Kidney (tissue), 14 donors: ENCODE data around the gene EIF3A. TPM values are rescaled to one million over a fixed set of nuclear protein-coding genes. Genes with fewer than 3 reads are reported as not detected.

Experiments used
- DNase-seq, 5 donors: peaks; one replicate each; pipeline ENCODE4 v3.0.0-alpha.2; 2013 to 2020
- FAIRE-seq: peaks from 2 replicates; lab custom pipeline; 2012; peaks lifted over from hg19 to GRCh38; lab: Jason Lieb, UNC
- H3K27ac ChIP-seq, 2 donors: one replicate each; pipeline ENCODE4 v1.7.0; 2013; ENCODE audit warnings: low read depth in 2 of 2, low read length in 2 of 2, inconsistent platforms in 1 of 2
- H3K27me3 ChIP-seq: one replicate; pipeline ENCODE4 v1.7.1; 2013; ENCODE audit warnings: low read length, inconsistent platforms; ENCODE audit not compliant: control insufficient read depth, insufficient read depth
- H3K36me3 ChIP-seq, 3 donors: one replicate each; pipeline versions ENCODE4 v1.7.0 to v1.7.1; 2013; ENCODE audit warnings: low read length in 3 of 3, control low read depth in 1 of 3, inconsistent platforms in 1 of 3; ENCODE audit not compliant: insufficient read depth in 3 of 3, control insufficient read depth in 2 of 3
- H3K4me1 ChIP-seq, 3 donors: one replicate each; pipeline versions ENCODE4 v1.7.0 to v1.7.1; 2013; ENCODE audit warnings: low read length in 3 of 3, inconsistent platforms in 1 of 3, low read depth in 1 of 3; ENCODE audit not compliant: control insufficient read depth in 2 of 3, insufficient read depth in 2 of 3
- H3K4me3 ChIP-seq, 3 donors: one replicate each; pipeline versions ENCODE4 v1.7.0 to v1.8.1; 2013; ENCODE audit warnings: low read length in 3 of 3, control low read depth in 1 of 3, inconsistent platforms in 1 of 3
- H3K9ac ChIP-seq, 3 donors: one replicate each; pipeline versions ENCODE4 v1.7.0 to v1.7.1; 2013; ENCODE audit warnings: low read length in 3 of 3, control low read depth in 1 of 3, inconsistent platforms in 1 of 3
- H3K9me3 ChIP-seq, 3 donors: one replicate each; pipeline versions ENCODE4 v1.7.0 to v1.7.1; 2013; ENCODE audit warnings: low read length in 3 of 3, control low read depth in 1 of 3, inconsistent platforms in 1 of 3; ENCODE audit not compliant: control insufficient read depth in 2 of 3, insufficient read depth in 1 of 3
- intact Hi-C: fragments of 100-400 bp; cut with DNase I; formaldehyde crosslinking; loops from one replicate; pipeline ENCODE4 v1.11.1; 2022
- polyA plus RNA-seq: library from polyadenylated mRNA; stranded (reverse); fragments of 350-450 nt; fragmentation: Illumina TruSeq; extraction: RNeasy Lipid Tissue Mini Kit (QIAGEN cat#74804); gene quantifications from one replicate; pipeline ENCODE4 v1.2.3, GENCODE V29; 2014; ENCODE audit warnings: low read depth, low replicate concordance; ENCODE audit not compliant: insufficient read depth
- total RNA-seq: library from RNA; stranded (reverse); fragmentation: NEBNext Ultra II Directional; extraction: Animal tissue kit (Norgen Biotek cat#: 25700); gene quantifications from one replicate; pipeline ENCODE4 v1.2.1, GENCODE V29; 2021
- TF ChIP-seq, protein P1 (sequence below): IDR thresholded peaks from 3 replicates; pipeline ENCODE4 v1.5.1; 2012; ENCODE audit warnings: mild to moderate bottlenecking, moderate library complexity, borderline replicate concordance; ENCODE audit not compliant: insufficient read depth; ENCODE audit errors: extremely low read depth
- donor health status: control.
- donor health status: control.
- donor health status: control.
- donor health status: control.
- donor health status: control.
- donor health status: DM: yes; HTN: yes; CAD: no.
- donor health status: Normal renal cell carcinoma (clear cell type).

The EIF3A gene
- total and polyA plus RNA-seq, 2 donors from 2014 or later: 24.9 to 95.6 TPM

DNA sequence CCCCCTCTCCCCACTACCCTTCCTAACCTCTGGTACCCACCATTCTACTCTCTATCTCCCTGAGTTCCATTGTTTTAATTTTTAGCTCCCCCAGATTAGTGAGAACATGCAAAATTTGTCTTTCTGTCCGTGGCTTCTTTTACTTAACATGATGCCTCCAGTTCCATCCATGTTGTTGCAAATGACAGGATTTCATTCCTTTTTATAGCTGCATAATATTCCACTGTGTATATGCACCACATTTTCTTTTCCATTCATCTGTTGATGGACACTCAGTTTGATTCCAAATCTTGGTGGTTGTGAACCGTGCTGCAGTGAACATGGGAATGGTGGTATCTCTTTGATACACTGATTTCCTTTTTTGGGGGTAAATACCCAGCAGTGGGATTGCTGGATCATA, 45.3 kb upstream of the EIF3A start:
- Histone ChIP-seq H3K4me1 (no peaks in the 10 kb centered on the region), H3K27ac (no peak overlapping the region), H3K27me3 (no peaks in the 10 kb centered on the region), H3K36me3 (peaks cover 9 to 30% (median 11%) of the 10 kb centered on the region in 3 donors), H3K4me3 (no peak overlapping the region), H3K9ac (no peak overlapping the region), H3K9me3 (no peaks in the 10 kb centered on the region)
- DNase-seq (no peak), FAIRE-seq (no peak)
- intact Hi-C loops: no loop called here
- TF ChIP-seq, protein P1, sequence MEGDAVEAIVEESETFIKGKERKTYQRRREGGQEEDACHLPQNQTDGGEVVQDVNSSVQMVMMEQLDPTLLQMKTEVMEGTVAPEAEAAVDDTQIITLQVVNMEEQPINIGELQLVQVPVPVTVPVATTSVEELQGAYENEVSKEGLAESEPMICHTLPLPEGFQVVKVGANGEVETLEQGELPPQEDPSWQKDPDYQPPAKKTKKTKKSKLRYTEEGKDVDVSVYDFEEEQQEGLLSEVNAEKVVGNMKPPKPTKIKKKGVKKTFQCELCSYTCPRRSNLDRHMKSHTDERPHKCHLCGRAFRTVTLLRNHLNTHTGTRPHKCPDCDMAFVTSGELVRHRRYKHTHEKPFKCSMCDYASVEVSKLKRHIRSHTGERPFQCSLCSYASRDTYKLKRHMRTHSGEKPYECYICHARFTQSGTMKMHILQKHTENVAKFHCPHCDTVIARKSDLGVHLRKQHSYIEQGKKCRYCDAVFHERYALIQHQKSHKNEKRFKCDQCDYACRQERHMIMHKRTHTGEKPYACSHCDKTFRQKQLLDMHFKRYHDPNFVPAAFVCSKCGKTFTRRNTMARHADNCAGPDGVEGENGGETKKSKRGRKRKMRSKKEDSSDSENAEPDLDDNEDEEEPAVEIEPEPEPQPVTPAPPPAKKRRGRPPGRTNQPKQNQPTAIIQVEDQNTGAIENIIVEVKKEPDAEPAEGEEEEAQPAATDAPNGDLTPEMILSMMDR: no peak

DNA sequence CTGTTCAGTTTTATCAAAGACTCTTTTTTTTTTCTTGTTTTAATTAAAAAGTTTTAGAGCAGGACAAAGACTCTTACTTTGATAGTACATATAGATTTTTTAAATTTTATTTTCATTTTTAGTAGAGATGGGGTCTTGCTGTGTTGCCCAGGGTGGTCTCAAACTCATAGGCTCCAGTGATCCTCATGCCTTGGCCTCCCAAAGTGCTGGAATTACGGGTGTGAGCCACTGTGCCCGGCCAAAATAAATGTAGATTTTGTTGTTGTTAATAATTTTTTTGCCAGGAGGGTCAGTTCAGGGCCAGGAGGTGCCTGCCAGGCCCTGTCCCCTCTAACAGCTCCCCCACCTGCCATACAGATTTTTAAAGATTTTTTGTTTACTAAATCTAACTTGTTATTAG, 40.3 kb upstream of the EIF3A start:
- H3K4me1 ChIP-seq: no peaks in the 10 kb centered on the region
- FAIRE-seq (no peak), DNase-seq (no peak)
- no peak overlapping the region for H3K27ac ChIP-seq
- TF ChIP-seq, protein P1: no peak
- H3K27me3 ChIP-seq: no peaks in the 10 kb centered on the region
- H3K36me3 ChIP-seq: peaks cover 0 to 19% (median 1%) of the 10 kb centered on the region in 3 donors
- H3K9me3 ChIP-seq: no peaks in the 10 kb centered on the region
- H3K9ac ChIP-seq: no peak overlapping the region
- intact Hi-C loops: no loop called here
- H3K4me3 ChIP-seq: no peak overlapping the region

DNA sequence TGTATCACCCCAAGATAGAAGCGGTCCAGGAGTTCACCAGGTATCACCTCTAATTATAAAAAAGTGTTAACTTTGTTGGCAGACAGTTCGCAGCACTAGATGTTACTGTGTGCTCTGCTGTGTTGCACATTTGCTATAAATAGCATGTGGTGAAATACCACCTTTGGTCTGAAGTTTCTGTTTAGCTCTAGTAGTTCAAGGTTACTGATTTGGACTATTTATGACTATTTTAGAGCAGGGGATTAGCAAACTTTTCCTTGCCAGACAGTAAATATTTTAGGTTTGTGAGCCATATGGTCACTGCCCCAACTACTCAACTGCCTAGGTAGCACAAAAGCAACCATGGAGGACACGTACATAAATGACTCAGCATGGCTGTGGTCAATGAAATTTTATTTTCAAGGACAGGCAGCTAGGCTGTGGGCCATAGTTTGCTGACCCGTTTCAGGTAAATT, 39.8 kb upstream of the EIF3A start:
- H3K36me3 ChIP-seq: peaks cover 0 to 18% (median 0%) of the 10 kb centered on the region in 3 donors
- no peak for FAIRE-seq
- H3K4me3 ChIP-seq: no peak overlapping the region
- intact Hi-C loops: no loop called here
- no peak for DNase-seq
- no peak overlapping the region for H3K9ac ChIP-seq
- H3K4me1 ChIP-seq: no peaks in the 10 kb centered on the region
- H3K27ac ChIP-seq: no peak overlapping the region
- TF ChIP-seq, protein P1: no peak
- no peaks in the 10 kb centered on the region for H3K9me3 ChIP-seq
- H3K27me3 ChIP-seq: no peaks in the 10 kb centered on the region

DNA sequence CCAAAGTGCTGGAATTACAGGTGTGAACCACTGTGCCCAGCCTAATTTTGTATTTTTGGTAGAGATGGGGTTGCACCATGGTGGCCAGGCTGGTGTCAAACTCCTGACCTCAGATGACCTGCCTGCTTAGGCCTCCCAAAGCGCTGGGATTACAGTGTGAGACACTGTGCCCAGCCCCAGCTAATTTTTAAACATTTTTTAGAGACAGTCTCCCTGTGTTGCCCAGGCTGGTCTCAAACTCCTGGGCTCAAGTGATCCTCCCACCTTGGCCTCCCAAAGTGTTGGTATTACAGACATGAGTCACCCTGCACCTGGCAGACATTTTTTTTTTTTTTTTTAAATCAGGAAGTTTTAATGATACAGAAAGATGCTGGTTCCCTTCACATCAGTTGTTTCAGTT, 38.8 kb upstream of the EIF3A start:
- peaks cover 0 to 19% (median under 1%) of the 10 kb centered on the region in 3 donors for H3K36me3 ChIP-seq
- H3K9ac ChIP-seq: no peak overlapping the region
- intact Hi-C loops: no loop called here
- no peaks in the 10 kb centered on the region for H3K9me3 ChIP-seq
- FAIRE-seq (no peak), DNase-seq (no peak)
- TF ChIP-seq, protein P1: no peak
- no peak overlapping the region for H3K27ac ChIP-seq
- no peaks in the 10 kb centered on the region for H3K27me3 ChIP-seq
- no peak overlapping the region for H3K4me3 ChIP-seq
- no peaks in the 10 kb centered on the region for H3K4me1 ChIP-seq
